Mammary epithelial cell (primary cell): Measurements from ENCODE around the gene ULBP3.
"Not testable (repeated sequence)": the region's sequence is repeated elsewhere in the genome, so short reads cannot be mapped to it uniquely, and the experiment has no call there.

Experiments used
- CTCF ChIP-seq, 2 donors: IDR thresholded peaks in 1 of 2; conservative IDR thresholded peaks in 1 of 2; 2 replicates each; pipeline ENCODE4 v1.5.1; 2011 to 2012; ENCODE audit warnings: inconsistent platforms in 2 of 2, low read length in 2 of 2, mild to moderate bottlenecking in 2 of 2, control low read depth in 1 of 2, low read depth in 1 of 2; ENCODE audit not compliant: insufficient read depth in 1 of 2; ENCODE audit errors: extremely low read depth in 1 of 2
- EZH2 ChIP-seq: IDR thresholded peaks from 2 replicates; pipeline ENCODE4 v1.6.1; 2012; ENCODE audit warnings: low read length, inconsistent platforms, borderline replicate concordance

GRCh38 chr6:150014623-150015280 lies 54.2 kb downstream of the ULBP3 start:
- TF ChIP-seq CTCF (conservative IDR thresholded peaks at IDR 0.05 in 1 of 2, IDR thresholded peaks at IDR 0.05 in 1 of 2; ENCODE audit: extremely low read depth in 1 of 2, insufficient read depth in 1 of 2, low read depth in 1 of 2, low read length in 2 of 2); EZH2: not testable (repeated sequence)
